Keratinocyte (primary cell): ENCODE results near the gene RRAD.

Experiments used
- EZH2 ChIP-seq: IDR thresholded peaks from one replicate; pipeline ENCODE4 v1.6.1; 2012; ENCODE audit warnings: inconsistent platforms, mild to moderate bottlenecking, low read length, moderate library complexity
- TF ChIP-seq, protein P1 (sequence below), 3 experiments: IDR thresholded peaks in 1 of 3; conservative IDR thresholded peaks in 1 of 3; optimal IDR thresholded peaks in 1 of 3; 2 replicates in 2 of 3; 3 replicates in 1 of 3; pipeline versions ENCODE3 to v1.5.1; 2011; ENCODE audit warnings: low read length in 3 of 3, mild to moderate bottlenecking in 3 of 3, moderate library complexity in 2 of 3, control low read depth in 1 of 3, inconsistent platforms in 1 of 3; ENCODE audit not compliant: insufficient read depth in 2 of 3; ENCODE audit errors: extremely low read depth in 1 of 3

DNA sequence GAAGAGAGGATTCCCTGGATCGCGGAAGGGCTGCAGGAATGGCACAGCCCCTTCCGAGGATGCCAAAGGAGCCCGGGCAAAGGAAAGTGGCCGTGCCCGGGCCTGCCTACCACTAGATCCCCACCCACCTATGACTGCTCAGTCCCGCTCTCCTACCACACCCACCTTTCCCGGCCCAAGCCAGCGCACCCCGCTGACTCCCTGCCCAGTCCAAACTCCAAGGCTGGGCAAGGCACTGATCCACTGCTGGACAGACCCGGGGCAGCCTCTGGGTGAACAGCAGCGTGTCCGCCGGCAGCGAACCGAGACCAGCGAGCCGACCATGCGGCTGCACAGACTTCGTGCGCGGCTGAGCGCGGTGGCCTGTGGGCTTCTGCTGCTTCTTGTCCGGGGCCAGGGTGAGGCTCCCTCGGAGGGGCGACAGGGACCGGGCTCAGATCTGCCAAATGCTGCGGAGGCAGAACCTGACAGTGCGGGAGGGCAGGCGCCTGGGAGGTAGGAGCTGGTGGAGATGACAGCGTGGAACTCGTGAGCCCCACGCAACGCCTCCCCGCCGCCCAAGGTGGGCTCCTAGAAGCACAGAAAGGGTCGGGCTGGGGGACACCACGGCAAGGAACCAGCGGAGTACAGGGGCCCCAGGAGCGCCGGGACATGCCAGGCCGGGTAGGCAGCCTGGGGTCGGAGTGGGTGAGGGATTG is 10.1 kb upstream of the RRAD start, which contains the start of gene CES2:
- TF ChIP-seq, protein P1, sequence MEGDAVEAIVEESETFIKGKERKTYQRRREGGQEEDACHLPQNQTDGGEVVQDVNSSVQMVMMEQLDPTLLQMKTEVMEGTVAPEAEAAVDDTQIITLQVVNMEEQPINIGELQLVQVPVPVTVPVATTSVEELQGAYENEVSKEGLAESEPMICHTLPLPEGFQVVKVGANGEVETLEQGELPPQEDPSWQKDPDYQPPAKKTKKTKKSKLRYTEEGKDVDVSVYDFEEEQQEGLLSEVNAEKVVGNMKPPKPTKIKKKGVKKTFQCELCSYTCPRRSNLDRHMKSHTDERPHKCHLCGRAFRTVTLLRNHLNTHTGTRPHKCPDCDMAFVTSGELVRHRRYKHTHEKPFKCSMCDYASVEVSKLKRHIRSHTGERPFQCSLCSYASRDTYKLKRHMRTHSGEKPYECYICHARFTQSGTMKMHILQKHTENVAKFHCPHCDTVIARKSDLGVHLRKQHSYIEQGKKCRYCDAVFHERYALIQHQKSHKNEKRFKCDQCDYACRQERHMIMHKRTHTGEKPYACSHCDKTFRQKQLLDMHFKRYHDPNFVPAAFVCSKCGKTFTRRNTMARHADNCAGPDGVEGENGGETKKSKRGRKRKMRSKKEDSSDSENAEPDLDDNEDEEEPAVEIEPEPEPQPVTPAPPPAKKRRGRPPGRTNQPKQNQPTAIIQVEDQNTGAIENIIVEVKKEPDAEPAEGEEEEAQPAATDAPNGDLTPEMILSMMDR (optimal IDR thresholded peaks at IDR 0.05 in 1 of 3, IDR thresholded peaks at IDR 0.05 in 1 of 3, conservative IDR thresholded peaks at IDR 0.05 in 1 of 3; ENCODE audit: extremely low read depth in 1 of 3, insufficient read depth in 2 of 3, low read length in 3 of 3): no peak
- TF ChIP-seq EZH2: no peak
